Panc1 (cell line): ENCODE results near the gene LACTB. TPM values are rescaled to one million over a fixed set of nuclear protein-coding genes. Genes with fewer than 3 reads are reported as not detected.

Experiments used
- ATAC-seq: fragments of 200-7000 bp; cut with Tn5 transposase; 2 replicates; pipeline ENCODE4 v1.9.1; 2020; ENCODE audit warnings: mild to moderate bottlenecking, moderate library complexity
- BruUV-seq: library from RNA; stranded (reverse); fragments of 400-500 nt; replicated peaks from 2 replicates; lab custom pipeline; 2021; lab: Mats Ljungman, UMichigan
- CTCF ChIA-PET: fragments of 300-600 bp; sonication (Branson Sonifier 250); formaldehyde crosslinking; loops from one replicate; lab custom pipeline; 2022; ENCODE audit warnings: antibody characterized with exemption; lab: Charles Lee
- POLR2A ChIA-PET: fragments of 300-600 bp; sonication (Branson Sonifier 250); formaldehyde crosslinking; loops from one replicate; lab custom pipeline; 2022; ENCODE audit warnings: antibody characterized with exemption; lab: Charles Lee
- DNase-seq: peaks from one replicate; pipeline ENCODE4 v3.0.0-alpha.2; 2010; ENCODE audit warnings: low read depth, low spot score
- H3K27ac ChIP-seq: 2 replicates; pipeline ENCODE4 v1.5.1; 2011; ENCODE audit warnings: mild to moderate bottlenecking, low read length, inconsistent platforms
- H3K27me3 ChIP-seq: fragments of 200-500 bp; sonication (Bioruptor generic); 2 replicates; pipeline ENCODE4 v1.6.0; 2014; ENCODE audit warnings: low read length, inconsistent platforms; ENCODE audit not compliant: control insufficient read depth, insufficient read depth
- H3K36me3 ChIP-seq: fragments of 200-500 bp; sonication (Bioruptor generic); 2 replicates; pipeline ENCODE4 v1.5.1; 2014; ENCODE audit warnings: inconsistent platforms, mild to moderate bottlenecking, low read length, moderate library complexity; ENCODE audit not compliant: control insufficient read depth, insufficient read depth
- H3K4me1 ChIP-seq: 2 replicates; pipeline ENCODE4 v1.5.1; 2011; ENCODE audit warnings: inconsistent platforms, mild to moderate bottlenecking, low read length, moderate library complexity; ENCODE audit not compliant: control insufficient read depth, insufficient read depth
- H3K4me3 ChIP-seq, 2 experiments: 2 replicates each; pipeline ENCODE4 v1.5.1; 2011 to 2012; ENCODE audit warnings: low read depth in 2 of 2, low read length in 2 of 2, mild to moderate bottlenecking in 2 of 2, inconsistent platforms in 1 of 2, moderate library complexity in 1 of 2
- H3K9me3 ChIP-seq: fragments of 200-500 bp; sonication (Bioruptor generic); 2 replicates; pipeline ENCODE4 v1.5.1; 2014; ENCODE audit warnings: low read depth, mild to moderate bottlenecking, inconsistent platforms, low read length, moderate library complexity; ENCODE audit not compliant: control insufficient read depth, insufficient read depth
- POLR2AphosphoS5 ChIP-seq: IDR thresholded peaks from 2 replicates; pipeline ENCODE4 v1.6.1; 2012; ENCODE audit warnings: mild to moderate bottlenecking, low read depth, low read length, moderate library complexity
- REST ChIP-seq, 2 experiments: IDR thresholded peaks; 2 replicates each; pipeline ENCODE4 v1.6.1; 2011 to 2012; ENCODE audit warnings: low read depth in 2 of 2, control low read depth in 1 of 2, low read length in 1 of 2, mild to moderate bottlenecking in 1 of 2, moderate library complexity in 1 of 2; ENCODE audit not compliant: insufficient read depth in 1 of 2
- SIN3A ChIP-seq: IDR thresholded peaks from 2 replicates; pipeline ENCODE4 v1.6.1; 2012; ENCODE audit warnings: low read depth, mild to moderate bottlenecking, low read length, moderate library complexity, borderline replicate concordance; ENCODE audit not compliant: insufficient read depth
- TCF7L2 ChIP-seq: IDR thresholded peaks from 2 replicates; pipeline ENCODE4 v1.6.1; 2011; ENCODE audit warnings: mild to moderate bottlenecking, low read depth, low read length, inconsistent platforms
- in situ Hi-C: cut with HindIII; loops from 2 replicates; pipeline ENCODE4 v1.10.0; 2016; ENCODE audit warnings: low sequenced_read_pairs, low pct_unique_long_range_greater_than_20kb
- intact Hi-C: fragments of 100-400 bp; cut with micrococcal nuclease; formaldehyde crosslinking; loops from one replicate; pipeline ENCODE4 v1.10.0; 2022; ENCODE audit not compliant: unreplicated experiment
- total RNA-seq: library from RNA; stranded (reverse); gene quantifications from one replicate; pipeline ENCODE4 v1.2.1, GENCODE V29; 2021; ENCODE audit not compliant: unreplicated experiment
- TF ChIP-seq, protein P1 (sequence below): fragments of 450-650 bp; IDR thresholded peaks from 2 replicates; pipeline ENCODE4 v1.5.1; 2017; ENCODE audit warnings: mild to moderate bottlenecking

The LACTB gene
- total RNA-seq, 1 experiment from 2014 or later = 18.4 TPM

- ATAC-seq (no peak), DNase-seq (no peak)
- Histone ChIP-seq H3K9me3 (no peaks in the 10 kb centered on the region), H3K36me3 (no peaks in the 10 kb centered on the region), H3K4me3 (no peak overlapping the region), H3K27me3 (no peaks in the 10 kb centered on the region), H3K4me1 (no peaks in the 10 kb centered on the region; the same call in 1 of the 2 replicates), H3K27ac (no peak overlapping the region)
- no peak for TF ChIP-seq SIN3A
- TF ChIP-seq REST (IDR thresholded peaks at IDR 0.05; ENCODE audit: insufficient read depth in 1 of 2, low read depth in 2 of 2, low read length in 1 of 2) = no peak
- TF ChIP-seq, protein P1, sequence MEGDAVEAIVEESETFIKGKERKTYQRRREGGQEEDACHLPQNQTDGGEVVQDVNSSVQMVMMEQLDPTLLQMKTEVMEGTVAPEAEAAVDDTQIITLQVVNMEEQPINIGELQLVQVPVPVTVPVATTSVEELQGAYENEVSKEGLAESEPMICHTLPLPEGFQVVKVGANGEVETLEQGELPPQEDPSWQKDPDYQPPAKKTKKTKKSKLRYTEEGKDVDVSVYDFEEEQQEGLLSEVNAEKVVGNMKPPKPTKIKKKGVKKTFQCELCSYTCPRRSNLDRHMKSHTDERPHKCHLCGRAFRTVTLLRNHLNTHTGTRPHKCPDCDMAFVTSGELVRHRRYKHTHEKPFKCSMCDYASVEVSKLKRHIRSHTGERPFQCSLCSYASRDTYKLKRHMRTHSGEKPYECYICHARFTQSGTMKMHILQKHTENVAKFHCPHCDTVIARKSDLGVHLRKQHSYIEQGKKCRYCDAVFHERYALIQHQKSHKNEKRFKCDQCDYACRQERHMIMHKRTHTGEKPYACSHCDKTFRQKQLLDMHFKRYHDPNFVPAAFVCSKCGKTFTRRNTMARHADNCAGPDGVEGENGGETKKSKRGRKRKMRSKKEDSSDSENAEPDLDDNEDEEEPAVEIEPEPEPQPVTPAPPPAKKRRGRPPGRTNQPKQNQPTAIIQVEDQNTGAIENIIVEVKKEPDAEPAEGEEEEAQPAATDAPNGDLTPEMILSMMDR = no peak
- no peak for TF ChIP-seq TCF7L2
- TF ChIP-seq POLR2AphosphoS5 = no peak
- ChIA-PET POLR2A (no interaction called here), CTCF (no interaction called here)
- in situ Hi-C loops (no loop called here), intact Hi-C loops (no loop called here)
- no TSS peak for BruUV-seq
Observed at GRCh38 chr15:63083541-63083940, 38.1 kb upstream of the LACTB start.

GRCh38 chr15:63084806-63085205 is 36.9 kb upstream of the LACTB start:
- no peaks in the 10 kb centered on the region for H3K36me3 ChIP-seq
- in situ Hi-C loops = no loop called here
- intact Hi-C loops = no loop called here
- no peak for DNase-seq
- no peak overlapping the region for H3K27ac ChIP-seq
- TF ChIP-seq POLR2AphosphoS5 (no peak), TCF7L2 (no peak), SIN3A (no peak), REST (IDR thresholded peaks at IDR 0.05; ENCODE audit: insufficient read depth in 1 of 2, low read depth in 2 of 2, low read length in 1 of 2) (no peak)
- TF ChIP-seq, protein P1 = no peak
- ChIA-PET POLR2A (no interaction called here), CTCF (no interaction called here)
- no peaks in the 10 kb centered on the region for H3K9me3 ChIP-seq
- BruUV-seq = no TSS peak
- ATAC-seq = no peak
- H3K4me1 ChIP-seq = no peaks in the 10 kb centered on the region; the same call in 1 of the 2 replicates
- H3K27me3 ChIP-seq = no peaks in the 10 kb centered on the region
- no peak overlapping the region for H3K4me3 ChIP-seq
